NCI-H146 (cell line): ENCODE results near the gene SNX1.

ENCODE experiments used
- DNase-seq: peaks from one replicate; lab custom pipeline; 2025; lab: John Stamatoyannopoulos, UW

The SNX1 gene

DNA sequence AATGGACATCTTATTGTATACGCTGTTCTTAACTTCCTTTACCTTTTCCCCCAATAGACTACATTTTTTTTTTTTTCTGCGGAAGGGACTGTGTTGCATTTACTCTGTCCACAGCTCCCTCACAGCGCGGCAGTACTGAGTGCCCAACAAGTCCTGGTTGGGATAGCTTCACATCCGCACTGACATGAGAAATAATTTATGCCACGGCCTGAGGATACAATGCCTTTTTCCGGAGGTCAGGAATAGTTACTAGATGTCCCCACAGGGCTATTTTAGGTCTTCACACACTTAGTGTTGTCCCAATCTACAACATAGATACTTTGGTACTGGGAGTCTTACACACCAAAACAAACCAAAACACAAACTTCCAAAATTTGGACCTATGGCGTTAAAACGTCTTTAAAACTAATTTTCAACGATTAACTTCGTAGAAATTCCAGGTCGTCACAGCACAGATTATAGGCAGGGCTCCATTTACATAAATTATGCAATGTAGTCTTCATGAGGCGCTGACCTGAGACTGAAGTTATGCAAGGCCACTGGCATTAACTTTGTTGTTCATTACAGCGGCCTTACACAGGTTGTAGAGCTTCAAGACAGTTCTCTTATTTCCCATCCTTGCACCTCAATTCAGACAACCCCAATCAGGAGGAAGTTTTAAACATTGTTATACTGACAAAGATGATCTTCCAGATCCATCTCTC lies 68.0 kb downstream of the SNX1 start:
- DNase-seq, result peak; percentile 33

DNA sequence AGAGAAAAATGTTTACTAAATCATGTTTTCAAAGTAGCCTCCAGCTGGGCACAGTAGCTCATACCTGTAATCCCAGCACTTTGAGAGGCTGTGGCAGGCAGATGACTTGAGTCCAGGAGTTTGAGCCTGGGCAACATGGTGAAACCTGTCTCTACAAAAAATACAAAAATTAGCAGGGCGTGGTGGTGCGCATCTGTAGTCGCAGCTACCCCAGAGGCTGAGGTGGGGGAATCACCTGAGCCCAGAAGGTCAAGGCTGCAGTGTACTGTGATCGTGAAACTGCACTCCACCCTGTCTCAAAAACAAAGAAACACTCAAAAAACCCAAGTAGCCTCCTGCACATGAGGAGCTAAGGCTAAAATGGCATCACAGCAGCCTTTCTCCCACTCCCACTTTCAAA lies 68.7 kb downstream of the SNX1 start:
- no peak for DNase-seq

DNA sequence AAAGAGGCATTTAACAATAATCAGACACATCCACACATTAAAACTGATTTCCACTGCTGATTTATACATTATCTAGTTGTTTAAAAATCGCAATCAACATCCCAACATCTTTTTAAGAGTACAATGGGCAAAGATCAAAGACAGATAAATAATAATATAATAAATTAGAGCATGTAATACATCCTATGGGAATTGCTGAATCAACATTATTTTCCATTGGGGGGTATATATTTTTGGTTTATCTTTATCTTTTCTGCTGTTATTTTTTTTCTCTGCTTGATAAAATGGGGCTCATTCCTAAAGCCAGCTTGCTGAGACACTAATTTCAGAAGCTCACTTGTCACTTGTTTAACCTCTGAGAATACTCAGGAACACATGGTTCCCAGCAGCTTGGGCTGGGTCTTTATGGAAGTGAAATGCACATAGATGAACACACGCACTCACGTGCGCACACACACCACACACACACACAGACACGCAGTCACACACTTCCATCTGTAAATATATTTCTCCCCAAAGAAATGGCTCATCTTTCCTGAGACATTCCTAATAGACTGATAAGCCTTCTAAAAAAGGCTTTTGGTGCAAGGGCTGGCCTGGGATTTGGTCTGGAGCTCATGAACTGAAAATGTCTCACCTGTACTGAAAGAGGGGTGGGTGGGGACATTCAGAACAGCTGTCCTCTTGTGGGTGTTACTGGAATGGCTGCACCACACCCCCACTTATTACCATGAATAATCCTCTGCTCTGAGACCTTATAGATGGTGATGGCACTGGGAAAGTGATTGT lies 70.5 kb downstream of the SNX1 start:
- DNase-seq, result no peak

DNA sequence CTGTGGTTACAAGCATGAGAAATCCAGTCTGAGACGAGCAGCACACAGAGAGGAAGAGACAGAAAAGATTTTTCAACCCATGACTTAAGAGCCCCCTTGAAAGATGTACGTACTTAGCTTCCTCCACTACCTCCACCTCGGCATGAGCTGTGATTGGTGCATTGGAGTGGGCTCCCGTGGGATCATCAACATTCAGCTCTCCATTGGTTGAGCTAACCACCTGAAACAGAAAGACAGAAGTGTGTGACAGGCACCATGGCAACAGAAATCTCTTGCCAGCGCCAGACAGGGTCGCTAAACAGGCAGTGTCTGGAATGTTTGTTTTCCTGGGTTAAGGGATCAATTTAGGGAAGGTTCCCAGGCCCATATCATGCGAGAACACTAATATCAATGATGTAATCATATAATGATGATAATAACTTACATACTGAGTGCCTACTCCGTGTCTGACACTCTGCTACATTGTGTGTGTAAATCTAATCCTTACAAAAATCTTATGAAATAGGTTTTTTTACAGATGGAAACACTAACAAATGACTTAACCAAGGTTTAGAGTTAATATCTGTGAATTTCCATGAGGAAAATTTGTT lies 84.5 kb downstream of the SNX1 start:
- no peak for DNase-seq

DNA sequence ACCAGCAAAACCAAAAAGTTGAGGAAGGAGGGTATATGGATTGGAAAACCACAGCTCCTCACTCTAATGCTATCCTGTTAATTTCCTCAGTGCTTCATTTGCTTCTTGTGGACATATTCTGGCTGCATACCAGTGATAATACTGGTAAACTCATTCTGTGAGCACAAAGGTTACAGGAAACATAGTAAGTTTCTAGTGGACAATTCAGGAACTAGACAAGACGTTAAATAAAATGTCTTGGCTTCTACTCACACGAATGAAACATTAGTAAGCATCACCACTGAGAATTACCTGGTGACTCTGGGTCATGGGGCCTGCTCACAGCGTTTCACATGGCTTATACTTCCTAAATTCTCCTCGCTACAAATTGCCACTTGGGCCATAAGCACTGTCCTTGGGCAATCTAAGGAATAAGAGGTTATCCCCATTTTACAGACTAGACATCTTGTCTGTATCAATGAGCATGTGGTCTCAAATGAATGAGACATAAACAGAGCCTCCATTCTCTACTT lies 87.1 kb downstream of the SNX1 start:
- DNase-seq, result no peak

DNA sequence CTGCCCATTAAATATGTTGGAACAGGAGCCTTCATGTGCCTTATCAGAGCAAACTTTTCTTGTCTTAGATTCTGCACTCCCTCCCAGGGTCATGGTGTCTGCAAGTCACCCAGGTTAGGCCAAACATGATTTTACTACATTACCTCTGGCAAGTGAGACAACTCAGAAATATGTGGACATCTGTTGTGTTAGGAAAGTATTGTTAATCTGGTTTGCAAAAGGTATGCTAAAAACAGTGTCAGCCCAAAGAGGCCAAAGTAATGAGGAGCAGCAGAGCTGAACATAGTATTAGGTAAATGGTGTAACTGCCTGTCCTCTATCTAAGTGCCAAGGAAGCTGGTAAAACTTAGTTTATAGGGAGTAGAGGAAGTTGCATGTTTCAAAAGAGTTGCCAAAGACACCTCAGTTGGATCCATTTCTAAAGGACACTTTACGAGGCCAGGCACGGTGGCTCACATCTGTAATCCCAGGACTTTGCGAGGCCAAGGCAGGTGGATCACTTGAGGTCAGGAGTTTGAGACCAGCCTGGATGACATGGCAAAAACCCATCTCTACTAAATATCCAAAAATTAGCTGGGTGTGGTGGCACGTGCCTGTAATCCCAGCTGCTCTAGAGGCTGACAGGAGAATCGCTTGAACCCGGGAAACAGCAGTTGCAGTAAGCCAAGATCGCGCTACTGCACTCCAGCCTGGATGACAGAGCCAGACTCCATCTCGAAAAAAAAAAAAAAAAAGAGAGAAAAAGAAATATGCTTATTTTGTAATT lies 89.5 kb downstream of the SNX1 start:
- no peak for DNase-seq

DNA sequence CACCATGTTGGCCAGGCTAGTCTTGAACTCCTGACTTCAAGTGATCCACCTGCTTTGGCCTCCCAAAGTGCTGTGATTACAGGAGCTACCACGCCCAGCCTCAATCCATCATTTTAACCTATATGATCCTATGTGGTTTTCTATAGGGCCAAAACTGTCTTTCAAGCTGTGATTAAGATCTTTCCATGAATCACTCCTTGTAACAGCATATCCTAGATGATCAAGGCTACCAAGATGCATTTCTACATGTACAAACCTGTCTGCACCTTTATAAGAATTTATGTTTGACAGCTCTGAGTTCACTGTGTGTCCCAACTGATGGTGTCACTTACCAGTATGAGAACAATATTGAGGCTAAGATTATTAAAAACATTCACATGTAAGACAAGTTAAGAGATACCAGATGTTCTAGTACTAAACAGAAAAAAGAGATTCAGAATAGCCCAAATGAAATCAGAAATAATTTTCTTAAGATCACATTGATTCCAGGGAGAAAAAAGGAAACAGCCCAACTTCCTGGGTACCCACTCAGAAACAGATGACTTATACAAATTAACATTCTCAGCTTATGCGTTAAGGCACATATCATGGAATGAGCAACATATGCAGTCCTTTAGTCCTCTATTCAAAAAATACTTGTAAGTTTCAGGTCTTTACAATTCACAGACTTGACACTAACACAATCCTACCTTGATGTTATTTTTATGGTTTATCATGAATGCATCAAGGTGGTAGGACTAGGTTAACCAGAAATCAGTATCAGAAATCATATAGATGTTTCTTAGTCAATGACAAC lies 91.8 kb downstream of the SNX1 start:
- no peak for DNase-seq
